ENCODE data around the gene EDA2R. TPM values are rescaled to one million over a fixed set of nuclear protein-coding genes. Genes with fewer than 3 reads are reported as not detected.
A peak's percentile ranks its signal among the peaks of the same experiment; 100 is the strongest.

EDA2R gene
- total RNA-seq, 6 experiments from 2014 or later: 0.09 to 0.55 (median 0.25) TPM; not detected in 2

DNA sequence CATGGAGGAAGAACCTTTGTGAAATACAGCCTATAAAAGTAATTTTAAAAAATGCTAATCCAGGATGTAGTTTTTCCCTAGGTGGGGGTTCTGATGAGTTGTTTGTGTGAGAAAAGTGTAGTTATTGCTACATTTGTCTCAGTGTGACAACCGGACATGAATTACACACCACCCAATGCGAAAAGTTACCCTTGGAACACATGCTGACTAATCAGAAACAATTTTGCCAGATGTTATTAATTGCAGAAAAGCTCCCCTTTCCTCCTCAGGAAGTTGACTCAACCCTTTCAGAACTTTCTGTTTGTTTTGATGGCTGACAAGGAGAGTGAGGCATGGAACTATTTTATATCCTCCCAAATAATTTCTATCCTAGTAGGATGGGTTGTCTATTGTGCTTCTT, 38.1 kb upstream of the EDA2R start:
- ATAC-seq: peak in 2 of 4 donors; percentile 39 to 43
- no peak for TF ChIP-seq POLR2A (IDR thresholded peaks at IDR 0.05)
- TF ChIP-seq, protein P1, sequence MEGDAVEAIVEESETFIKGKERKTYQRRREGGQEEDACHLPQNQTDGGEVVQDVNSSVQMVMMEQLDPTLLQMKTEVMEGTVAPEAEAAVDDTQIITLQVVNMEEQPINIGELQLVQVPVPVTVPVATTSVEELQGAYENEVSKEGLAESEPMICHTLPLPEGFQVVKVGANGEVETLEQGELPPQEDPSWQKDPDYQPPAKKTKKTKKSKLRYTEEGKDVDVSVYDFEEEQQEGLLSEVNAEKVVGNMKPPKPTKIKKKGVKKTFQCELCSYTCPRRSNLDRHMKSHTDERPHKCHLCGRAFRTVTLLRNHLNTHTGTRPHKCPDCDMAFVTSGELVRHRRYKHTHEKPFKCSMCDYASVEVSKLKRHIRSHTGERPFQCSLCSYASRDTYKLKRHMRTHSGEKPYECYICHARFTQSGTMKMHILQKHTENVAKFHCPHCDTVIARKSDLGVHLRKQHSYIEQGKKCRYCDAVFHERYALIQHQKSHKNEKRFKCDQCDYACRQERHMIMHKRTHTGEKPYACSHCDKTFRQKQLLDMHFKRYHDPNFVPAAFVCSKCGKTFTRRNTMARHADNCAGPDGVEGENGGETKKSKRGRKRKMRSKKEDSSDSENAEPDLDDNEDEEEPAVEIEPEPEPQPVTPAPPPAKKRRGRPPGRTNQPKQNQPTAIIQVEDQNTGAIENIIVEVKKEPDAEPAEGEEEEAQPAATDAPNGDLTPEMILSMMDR (IDR thresholded peaks at IDR 0.05): no peak
- no peaks in the 10 kb centered on the region for H3K9me3 ChIP-seq
- no peaks in the 10 kb centered on the region for H3K27me3 ChIP-seq
- no peaks in the 10 kb centered on the region for H3K36me3 ChIP-seq
- intact Hi-C loops (cut with DNase I): no loop called here
- no peak overlapping the region for H3K27ac ChIP-seq
- WGBS (ENCODE audit: insufficient coverage, low coverage, low lambda C conversion rate, missing lambda C conversion rate): 21% methylated on average over 2 of the region's 2 CpGs
- no peak overlapping the region for H3K4me3 ChIP-seq
- no peaks in the 10 kb centered on the region for H3K4me1 ChIP-seq
- DNase-seq: no peak

DNA sequence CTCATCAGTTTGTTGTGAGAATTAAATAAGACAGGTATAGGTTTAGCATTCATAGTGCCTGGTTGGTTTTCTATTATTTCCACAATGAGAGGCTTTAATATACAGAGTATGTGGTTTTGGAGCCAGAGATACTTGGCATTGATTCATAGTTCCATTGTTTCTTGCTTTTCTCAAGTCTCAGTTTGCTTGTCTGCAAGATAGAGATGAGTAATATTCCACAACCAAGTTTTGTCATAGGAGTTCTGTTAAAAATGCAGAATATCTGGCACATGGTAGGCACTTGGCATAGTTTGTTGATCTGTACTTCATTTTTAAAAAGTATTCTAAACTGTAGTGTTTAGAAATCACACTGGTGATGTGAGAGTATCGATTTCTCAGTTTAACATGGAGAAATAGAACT, 37.5 kb upstream of the EDA2R start:
- no peak overlapping the region for H3K27ac ChIP-seq
- WGBS (ENCODE audit: insufficient coverage, low coverage, low lambda C conversion rate, missing lambda C conversion rate): 26% methylated on average over 1 of the region's 1 CpG
- H3K4me3 ChIP-seq: no peak overlapping the region
- ATAC-seq (no peak), DNase-seq (no peak)
- no peak for TF ChIP-seq POLR2A (IDR thresholded peaks at IDR 0.05)
- TF ChIP-seq, protein P1 (IDR thresholded peaks at IDR 0.05): no peak
- H3K9me3 ChIP-seq: no peaks in the 10 kb centered on the region
- no peaks in the 10 kb centered on the region for H3K4me1 ChIP-seq
- H3K36me3 ChIP-seq: no peaks in the 10 kb centered on the region
- H3K27me3 ChIP-seq: no peaks in the 10 kb centered on the region
- intact Hi-C loops (cut with DNase I): no loop called here

DNA sequence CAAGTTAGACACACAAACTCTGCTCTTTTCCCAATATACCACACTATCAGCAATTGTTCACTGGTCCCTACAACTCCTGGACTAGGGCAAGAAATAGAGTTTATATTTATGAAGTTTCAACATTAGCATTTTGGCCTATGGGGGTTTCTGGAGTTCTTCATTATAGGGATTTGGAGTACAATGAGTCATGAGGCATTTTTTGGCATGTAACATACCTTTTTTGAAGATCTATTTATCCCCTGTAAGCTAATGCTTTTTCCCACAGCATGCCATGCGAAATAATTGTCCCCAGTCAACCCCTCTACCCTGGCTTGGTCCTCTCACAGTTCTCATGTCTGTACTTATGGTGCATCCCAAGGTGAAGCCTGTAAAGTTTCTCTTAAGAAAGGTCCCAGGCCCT, 36.7 kb upstream of the EDA2R start:
- 13% methylated on average over 1 of the region's 1 CpG for WGBS (ENCODE audit: insufficient coverage, low coverage, low lambda C conversion rate, missing lambda C conversion rate)
- Histone ChIP-seq H3K9me3 (no peaks in the 10 kb centered on the region), H3K4me3 (no peak overlapping the region), H3K4me1 (no peaks in the 10 kb centered on the region), H3K27me3 (no peaks in the 10 kb centered on the region), H3K36me3 (no peaks in the 10 kb centered on the region), H3K27ac (no peak overlapping the region)
- intact Hi-C loops (cut with DNase I): no loop called here
- ATAC-seq (no peak), DNase-seq (no peak)
- TF ChIP-seq, protein P1 (IDR thresholded peaks at IDR 0.05): no peak
- no peak for TF ChIP-seq POLR2A (IDR thresholded peaks at IDR 0.05)

DNA sequence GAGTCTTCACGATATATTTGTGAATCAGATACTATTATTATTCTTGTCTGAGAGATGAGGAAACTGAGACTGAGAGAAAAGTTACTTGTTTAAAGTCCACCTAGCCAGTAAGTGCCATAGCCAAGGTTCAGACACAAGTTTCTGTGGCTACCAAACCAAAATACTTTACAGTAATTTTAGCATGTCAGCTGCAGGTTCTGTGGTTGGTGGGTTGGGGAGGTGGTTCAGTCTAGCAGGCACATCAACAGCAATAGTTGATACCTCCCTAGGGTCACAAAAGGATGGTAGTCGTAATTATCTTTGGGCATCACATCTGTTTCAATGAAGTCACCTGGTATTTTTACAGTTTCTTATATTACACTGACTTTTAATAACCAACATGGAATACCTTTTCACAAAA, 35.6 kb upstream of the EDA2R start:
- intact Hi-C loops (cut with DNase I): no loop called here
- WGBS (ENCODE audit: insufficient coverage, low coverage, low lambda C conversion rate, missing lambda C conversion rate): 35% methylated on average over 2 of the region's 2 CpGs
- no peaks in the 10 kb centered on the region for H3K9me3 ChIP-seq
- no peaks in the 10 kb centered on the region for H3K4me1 ChIP-seq
- H3K27ac ChIP-seq: no peak overlapping the region
- no peak overlapping the region for H3K4me3 ChIP-seq
- H3K36me3 ChIP-seq: no peaks in the 10 kb centered on the region
- DNase-seq (no peak), ATAC-seq (no peak)
- no peaks in the 10 kb centered on the region for H3K27me3 ChIP-seq
- no peak for TF ChIP-seq POLR2A (IDR thresholded peaks at IDR 0.05)
- TF ChIP-seq, protein P1 (IDR thresholded peaks at IDR 0.05): no peak

DNA sequence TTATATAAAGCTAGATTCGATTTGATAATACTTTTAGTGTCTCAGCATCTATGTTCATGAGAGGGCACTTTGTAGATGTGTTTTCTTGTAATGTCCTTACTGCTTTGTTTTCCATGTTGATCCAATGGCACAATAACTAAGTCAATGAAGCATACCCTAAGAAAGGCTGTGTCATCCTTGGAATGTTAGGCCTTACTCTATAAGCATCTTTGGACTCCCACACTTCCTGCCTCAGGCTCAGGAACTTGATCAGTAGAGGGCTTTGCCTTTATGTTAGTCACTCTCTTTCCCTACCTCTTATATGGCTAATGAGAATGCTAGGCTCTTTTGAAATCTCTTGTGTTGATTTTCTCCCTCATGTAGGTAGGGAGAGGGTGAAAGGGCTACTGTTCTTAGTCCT, 33.2 kb upstream of the EDA2R start:
- ATAC-seq: no peak
- no peaks in the 10 kb centered on the region for H3K4me1 ChIP-seq
- TF ChIP-seq POLR2A (IDR thresholded peaks at IDR 0.05): no peak
- TF ChIP-seq, protein P1 (IDR thresholded peaks at IDR 0.05): no peak
- no peaks in the 10 kb centered on the region for H3K9me3 ChIP-seq
- no peak for DNase-seq
- H3K36me3 ChIP-seq: no peaks in the 10 kb centered on the region
- intact Hi-C loops (cut with DNase I): no loop called here
- no peak overlapping the region for H3K27ac ChIP-seq
- no peak overlapping the region for H3K4me3 ChIP-seq
- WGBS (ENCODE audit: insufficient coverage, low coverage, low lambda C conversion rate, missing lambda C conversion rate): 31% methylated on average over 1 of the region's 1 CpG
- no peaks in the 10 kb centered on the region for H3K27me3 ChIP-seq
